Natural killer cell (primary cell): ENCODE results near the gene ZNF407. TPM values are rescaled to one million over a fixed set of nuclear protein-coding genes. Genes with fewer than 3 reads are reported as not detected.

Source experiments
- ATAC-seq, 3 donors: fragments of 150-1000 bp in 2 of 3; fragments of 200-7000 bp in 1 of 3; cut with Tn5 transposase; 1 replicate in 1 of 3; 2 replicates in 2 of 3; pipeline ENCODE4 v1.10.0; 2021; ENCODE audit warnings: mild to moderate bottlenecking in 2 of 3, moderate library complexity in 2 of 3
- DNase-seq, 2 donors: peaks; one replicate each; pipeline versions ENCODE4 v3.0.0 to v3.0.0-alpha.2; 2013 to 2021; ENCODE audit warnings: mixed read lengths in 1 of 2
- H3K27ac ChIP-seq: one replicate; pipeline ENCODE4 v1.5.1; 2013; ENCODE audit warnings: mild to moderate bottlenecking, low read length
- H3K27me3 ChIP-seq: one replicate; pipeline ENCODE4 v1.6.1; 2013; ENCODE audit warnings: low read length; ENCODE audit not compliant: control insufficient read depth, insufficient read depth
- H3K36me3 ChIP-seq: one replicate; pipeline ENCODE4 v1.6.1; 2013; ENCODE audit warnings: low read length; ENCODE audit not compliant: control insufficient read depth, insufficient read depth
- H3K4me1 ChIP-seq: one replicate; pipeline ENCODE4 v1.6.1; 2013; ENCODE audit warnings: low read length; ENCODE audit not compliant: control insufficient read depth, insufficient read depth
- H3K4me3 ChIP-seq: one replicate; pipeline ENCODE4 v1.5.1; 2013; ENCODE audit warnings: low read length
- H3K9me3 ChIP-seq: one replicate; pipeline ENCODE4 v1.6.1; 2013; ENCODE audit warnings: low read length; ENCODE audit not compliant: control insufficient read depth, insufficient read depth
- H3K27ac Mint-ChIP-seq, 2 donors: one replicate each; pipeline ENCODE4 v1.8.0; 2022; ENCODE audit warnings: mild to moderate bottlenecking in 2 of 2, mixed read lengths in 2 of 2, moderate library complexity in 1 of 2
- H3K27me3 Mint-ChIP-seq, 2 donors: one replicate each; pipeline ENCODE4 v1.8.0; 2022; ENCODE audit warnings: low read depth in 2 of 2, mixed read lengths in 2 of 2
- H3K36me3 Mint-ChIP-seq: one replicate; pipeline ENCODE4 v1.8.0; 2022; ENCODE audit warnings: mixed read lengths
- H3K4me1 Mint-ChIP-seq, 2 donors: one replicate each; pipeline ENCODE4 v1.8.0; 2022; ENCODE audit warnings: mixed read lengths in 2 of 2
- H3K4me3 Mint-ChIP-seq: one replicate; pipeline ENCODE4 v1.8.0; 2022; ENCODE audit warnings: mild to moderate bottlenecking, moderate library complexity, mixed read lengths
- H3K9me3 Mint-ChIP-seq, 2 donors: one replicate each; pipeline ENCODE4 v1.8.0; 2022; ENCODE audit warnings: mixed read lengths in 2 of 2
- CTCF ChIP-seq: fragments of 200-600 bp; IDR thresholded peaks from one replicate; pipeline ENCODE4 v1.8.0; 2022; ENCODE audit warnings: antibody characterized with exemption
- WGBS: methylation state at CpG from one replicate; pipeline ENCODE4 v1.1.7; 2013; ENCODE audit warnings: missing lambda C conversion rate; ENCODE audit not compliant: insufficient coverage; 5-methylcytosine and 5-hydroxymethylcytosine counted together
- intact Hi-C: fragments of 100-400 bp; cut with micrococcal nuclease; formaldehyde crosslinking; loops from one replicate; pipeline ENCODE4 v1.14.2; 2022
- total RNA-seq, 4 donors: library from RNA; stranded (reverse); fragments of 120-200 nt in 1 of 4; gene quantifications; one replicate each; pipeline versions ENCODE4 v1.2.3 to v1.2.4, GENCODE V29; 2013 to 2022

ZNF407 gene
- total RNA-seq, 3 donors from 2014 or later (not counting 1 experiment from before 2014, with no cell fraction given): 28.4 to 36.7 (median 36.3) TPM

GRCh38 chr18:74980669-74981068 is 383.0 kb downstream of the ZNF407 start:
- no peak for ATAC-seq
- Mint-ChIP-seq H3K27me3 (no peaks in the 10 kb centered on the region), H3K9me3 (no peaks in the 10 kb centered on the region), H3K27ac (no peak overlapping the region), H3K36me3 (no peaks in the 10 kb centered on the region), H3K4me3 (no peak overlapping the region), H3K4me1 (peaks cover 0 to 19% of the 10 kb centered on the region in 2 donors)
- no peaks in the 10 kb centered on the region for H3K9me3 ChIP-seq
- H3K36me3 ChIP-seq: no peaks in the 10 kb centered on the region
- no peaks in the 10 kb centered on the region for H3K27me3 ChIP-seq
- no peaks in the 10 kb centered on the region for H3K4me1 ChIP-seq
- no peak overlapping the region for H3K27ac ChIP-seq
- WGBS: 98% methylated on average over 6 of the region's 6 CpGs
- no peak for TF ChIP-seq CTCF
- DNase-seq: no peak
- intact Hi-C loops: no loop called here
- H3K4me3 ChIP-seq: no peak overlapping the region

DNA sequence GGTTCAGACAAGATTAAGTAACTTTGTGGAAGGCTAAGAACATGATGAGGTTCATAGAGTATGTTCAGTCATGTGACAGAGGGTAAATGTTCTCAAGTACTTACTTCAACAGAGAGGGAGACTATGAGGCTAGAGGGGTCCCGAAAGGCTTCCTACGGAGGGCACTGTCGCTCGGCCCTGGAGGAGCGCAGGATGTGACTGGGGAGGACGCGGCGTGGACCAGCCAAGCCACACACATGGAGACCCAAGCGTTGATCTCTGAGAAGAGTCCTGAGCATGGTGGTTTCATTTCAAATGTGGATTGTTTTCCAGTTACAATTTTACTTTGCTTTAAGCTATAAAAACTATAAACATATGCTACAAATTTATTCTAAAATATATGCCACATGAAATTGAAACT is 383.8 kb downstream of the ZNF407 start:
- no peaks in the 10 kb centered on the region for H3K27me3 ChIP-seq
- 98% methylated on average over 8 of the region's 9 CpGs for WGBS
- H3K4me1 ChIP-seq: no peaks in the 10 kb centered on the region
- no peak overlapping the region for H3K27ac ChIP-seq
- intact Hi-C loops: no loop called here
- H3K36me3 ChIP-seq: no peaks in the 10 kb centered on the region
- Mint-ChIP-seq H3K9me3 (no peaks in the 10 kb centered on the region), H3K4me3 (no peak overlapping the region), H3K4me1 (peaks cover 0 to 24% of the 10 kb centered on the region in 2 donors), H3K36me3 (no peaks in the 10 kb centered on the region), H3K27ac (no peak overlapping the region), H3K27me3 (no peaks in the 10 kb centered on the region)
- H3K9me3 ChIP-seq: no peaks in the 10 kb centered on the region
- H3K4me3 ChIP-seq: no peak overlapping the region
- DNase-seq: no peak
- ATAC-seq: no peak
- no peak for TF ChIP-seq CTCF

- peak overlapping the region in 1 of 2 donors; percentile 6 for H3K27ac Mint-ChIP-seq
- no peak overlapping the region for H3K4me3 Mint-ChIP-seq
- H3K9me3 ChIP-seq: no peaks in the 10 kb centered on the region
- WGBS: 83% methylated on average over 5 of the region's 6 CpGs
- H3K27ac ChIP-seq: no peak overlapping the region
- H3K27me3 Mint-ChIP-seq: no peaks in the 10 kb centered on the region
- H3K27me3 ChIP-seq: no peaks in the 10 kb centered on the region
- no peaks in the 10 kb centered on the region for H3K36me3 Mint-ChIP-seq
- ATAC-seq (no peak), DNase-seq (no peak)
- H3K4me3 ChIP-seq: no peak overlapping the region
- no peaks in the 10 kb centered on the region for H3K9me3 Mint-ChIP-seq
- no peaks in the 10 kb centered on the region for H3K36me3 ChIP-seq
- intact Hi-C loops: no loop called here
- H3K4me1 ChIP-seq: no peaks in the 10 kb centered on the region
- TF ChIP-seq CTCF: no peak
- H3K4me1 Mint-ChIP-seq: peaks cover 0 to 24% of the 10 kb centered on the region in 2 donors
Measured at GRCh38 chr18:74982946-74983635, 385.4 kb downstream of the ZNF407 start.

DNA sequence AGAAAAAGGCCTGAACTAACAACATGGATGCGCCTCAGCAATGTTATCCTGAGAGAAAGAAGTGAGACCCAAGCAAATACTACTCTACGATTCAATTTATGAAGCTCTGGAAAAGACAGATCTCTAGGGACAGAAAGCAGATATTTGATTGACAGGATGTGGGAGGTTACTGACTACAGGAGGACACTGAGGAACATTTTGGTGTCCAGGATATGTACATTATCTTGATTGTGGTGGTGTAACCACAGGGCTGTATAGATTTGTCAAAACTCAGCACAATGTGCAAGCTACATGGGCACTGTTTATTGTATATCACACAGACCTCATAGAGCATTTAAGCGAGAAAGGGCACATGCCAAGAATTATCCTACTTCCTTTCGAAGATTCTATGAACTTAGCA is 391.5 kb downstream of the ZNF407 start:
- ATAC-seq (no peak), DNase-seq (no peak)
- Histone ChIP-seq H3K9me3 (no peaks in the 10 kb centered on the region), H3K4me3 (no peak overlapping the region), H3K4me1 (peaks cover 13% of the 10 kb centered on the region), H3K27ac (no peak overlapping the region), H3K36me3 (no peaks in the 10 kb centered on the region), H3K27me3 (no peaks in the 10 kb centered on the region)
- Mint-ChIP-seq H3K9me3 (no peaks in the 10 kb centered on the region), H3K27me3 (no peaks in the 10 kb centered on the region), H3K27ac (no peak overlapping the region), H3K4me1 (peaks cover 33 to 50% of the 10 kb centered on the region in 2 donors), H3K4me3 (no peak overlapping the region), H3K36me3 (no peaks in the 10 kb centered on the region)
- WGBS: 98% methylated on average over 4 of the region's 4 CpGs
- TF ChIP-seq CTCF: no peak
- intact Hi-C loops: no loop called here
